Forelimb muscle (tissue), 1 donor: ENCODE measurements around the gene RD3L. TPM values are rescaled to one million over a fixed set of nuclear protein-coding genes. Genes with fewer than 3 reads are reported as not detected.
"Not testable (repeated sequence)": the region's sequence is repeated elsewhere in the genome, so short reads cannot be mapped to it uniquely, and the experiment has no call there.

ENCODE experiments used
- DNase-seq: peaks from one replicate; pipeline ENCODE4 v3.0.0-alpha.2; 2013; ENCODE audit warnings: low read depth
- polyA plus RNA-seq: library from polyadenylated mRNA; unstranded; fragments of 120-200 nt; gene quantifications from one replicate; pipeline ENCODE4 v1.2.1, GENCODE V29; 2013; ENCODE audit not compliant: insufficient read length

RD3L gene
- polyA plus RNA-seq, result not detected

DNA sequence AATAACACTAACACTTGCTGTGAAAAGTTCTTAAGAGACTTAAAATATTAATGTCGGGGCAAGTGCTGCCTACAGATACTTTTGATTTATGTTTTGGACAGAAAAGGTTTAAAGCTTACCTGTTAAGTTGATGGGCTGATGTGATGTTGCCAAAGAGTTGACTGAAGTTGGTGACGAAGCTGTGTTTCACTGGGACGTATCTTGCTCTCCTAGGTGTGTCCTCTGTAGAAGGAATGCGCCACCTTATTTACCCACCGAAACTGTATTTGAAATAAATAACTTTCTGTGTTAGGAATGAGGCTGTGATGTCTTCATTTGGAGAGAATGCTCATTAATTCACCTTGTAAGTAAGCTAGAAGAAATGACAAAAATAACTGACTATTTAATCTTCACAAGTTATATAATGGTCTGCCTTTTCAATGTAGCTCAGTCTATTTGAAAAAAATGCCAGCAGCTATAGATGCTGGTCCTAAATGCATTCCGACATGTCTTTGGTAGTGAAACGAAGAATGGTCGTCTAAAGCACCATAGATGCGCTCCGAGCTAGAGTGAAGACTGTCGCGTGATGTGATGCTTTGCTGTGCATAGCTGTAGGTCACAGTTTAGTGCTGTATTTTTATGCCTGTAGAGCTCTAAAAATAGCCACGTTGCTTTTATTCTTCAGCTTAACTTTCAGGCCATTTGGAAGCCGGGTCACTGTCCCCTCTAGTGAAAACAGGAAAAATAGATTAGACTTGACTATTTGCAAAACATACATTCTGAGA is at the start of gene RD3L:
Gene RD3L, minus strand, starts transcription at position 557 of the 764 bp plus-strand sequence. CDS start 834 bp downstream, outside the sequence.
- no peak for DNase-seq

DNA sequence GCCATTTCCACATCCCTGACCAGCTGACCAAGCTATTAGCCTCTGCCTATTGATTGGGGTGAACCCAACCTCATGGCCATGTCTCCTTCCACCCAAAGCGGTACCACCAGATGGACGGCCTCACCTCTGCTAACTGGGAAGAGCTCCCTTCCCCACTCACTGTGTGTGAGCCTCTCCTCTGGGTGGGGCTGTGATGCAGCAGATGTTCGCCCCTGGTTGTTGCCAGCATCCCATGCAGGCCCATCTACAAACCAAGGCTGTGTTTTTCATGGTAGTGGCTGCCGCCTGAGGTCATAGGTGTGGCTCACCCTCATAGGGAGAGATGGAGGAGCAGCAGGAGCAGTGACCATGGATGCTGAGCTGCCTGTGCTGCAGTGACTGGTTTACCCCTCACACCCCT is 47.6 kb upstream of the RD3L start:
- DNase-seq, result no peak

DNA sequence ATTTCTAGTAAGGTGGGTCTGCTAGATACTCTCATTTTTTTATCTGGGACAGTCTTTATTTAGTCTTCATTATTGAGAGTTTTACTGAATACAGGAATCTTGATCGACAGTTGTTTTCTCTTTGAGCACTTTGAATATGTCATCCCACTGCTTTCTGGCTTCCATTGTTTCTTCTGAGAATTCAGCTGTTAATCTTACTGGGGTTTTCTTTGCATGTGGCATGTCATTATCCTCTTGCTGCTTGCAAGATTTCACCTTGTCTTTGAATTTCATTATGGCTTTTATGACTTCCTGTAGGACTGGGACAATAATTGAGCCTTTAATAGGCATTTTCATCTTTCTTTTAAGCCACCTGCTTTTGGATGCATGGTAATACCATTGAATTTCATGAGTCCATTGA is 46.7 kb upstream of the RD3L start:
- DNase-seq, result no peak

DNA sequence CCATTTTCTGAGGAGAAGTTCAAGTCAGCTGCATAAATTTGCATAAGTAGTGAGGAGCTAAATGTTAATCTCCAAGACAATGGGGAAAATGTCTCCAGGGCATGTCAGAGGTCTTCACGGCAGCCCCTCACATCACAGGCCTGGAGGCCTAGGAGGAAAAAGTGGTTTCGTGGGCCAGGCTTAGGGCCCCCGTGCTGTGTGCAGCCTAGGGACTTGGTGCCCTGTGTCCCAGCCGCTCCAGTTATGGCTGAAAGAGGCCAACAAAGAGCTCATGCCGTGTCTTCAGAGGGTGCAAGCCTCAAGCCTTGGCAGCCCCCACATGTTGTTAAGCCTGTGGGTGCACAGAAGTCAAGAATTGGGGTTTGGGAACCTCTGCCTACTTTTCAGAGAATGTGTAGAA is 41.9 kb upstream of the RD3L start:
- DNase-seq, result no peak

DNA sequence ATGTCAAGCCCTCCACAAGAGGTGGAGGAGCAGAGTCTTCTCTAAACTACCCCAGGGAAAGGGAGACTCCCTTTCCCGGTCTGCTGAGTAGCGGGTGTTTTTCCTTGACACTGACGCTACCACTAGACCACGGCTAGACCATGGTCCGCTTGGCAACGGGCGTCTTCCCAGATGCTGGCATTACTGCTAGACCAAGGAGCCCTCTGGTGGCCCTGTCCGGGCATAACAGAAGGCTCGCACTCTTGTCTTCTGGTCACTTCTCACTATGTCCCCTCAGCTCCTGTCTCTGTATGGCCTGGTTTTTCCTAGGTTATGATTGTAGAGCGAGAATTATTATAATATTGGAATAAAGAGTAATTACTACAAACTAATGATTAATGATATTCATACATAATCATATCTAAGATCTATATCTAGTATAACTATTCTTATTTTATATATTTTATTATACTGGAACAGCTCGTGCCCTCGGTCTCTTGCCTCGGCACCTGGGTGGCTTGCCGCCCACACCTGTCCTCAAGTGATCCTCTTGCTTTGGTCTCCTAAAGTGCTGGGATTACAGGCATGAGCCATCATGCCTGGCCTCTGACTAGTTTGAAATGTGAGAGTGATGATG is 38.4 kb upstream of the RD3L start:
- DNase-seq, result not testable (repeated sequence)

DNA sequence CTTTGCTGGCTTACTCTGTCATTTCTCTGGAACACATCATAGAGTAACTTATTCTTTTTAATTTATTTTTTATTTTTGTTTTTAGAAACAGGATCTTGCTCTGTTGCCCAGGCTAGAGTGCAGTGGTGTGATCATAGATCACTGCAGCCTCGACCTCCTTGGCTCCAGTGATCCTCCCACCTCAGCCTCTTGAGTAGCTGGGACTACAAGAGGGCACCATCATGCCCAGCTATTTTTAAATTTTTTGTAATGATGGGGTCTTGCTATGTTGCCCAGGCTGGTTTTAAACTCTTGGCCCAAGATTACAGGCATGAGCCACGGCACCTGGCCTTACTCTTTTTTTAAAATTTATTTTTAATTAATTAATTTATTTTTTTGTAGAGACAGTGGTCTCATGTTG is 32.2 kb upstream of the RD3L start:
- no peak for DNase-seq

DNA sequence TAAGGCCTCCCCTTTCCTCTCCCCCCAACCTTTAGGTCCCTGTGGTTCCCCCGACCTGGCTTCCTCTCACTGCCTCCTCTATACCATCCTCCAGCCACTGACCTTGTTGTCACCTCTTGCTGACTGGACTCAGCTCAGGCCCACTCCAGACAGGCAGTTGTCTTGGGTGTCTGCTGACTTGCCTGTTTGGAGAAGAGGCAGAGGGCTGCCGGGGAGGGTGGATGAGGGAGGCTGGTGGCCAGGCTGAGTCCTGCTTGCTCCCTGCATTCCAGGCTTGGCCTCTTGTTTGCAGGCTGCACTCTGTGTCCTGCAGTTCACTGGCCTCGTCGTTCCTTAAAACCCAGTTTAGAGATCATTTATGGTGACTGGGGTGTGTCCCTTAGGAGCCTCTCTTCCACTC is 31.0 kb upstream of the RD3L start:
- no peak for DNase-seq

DNA sequence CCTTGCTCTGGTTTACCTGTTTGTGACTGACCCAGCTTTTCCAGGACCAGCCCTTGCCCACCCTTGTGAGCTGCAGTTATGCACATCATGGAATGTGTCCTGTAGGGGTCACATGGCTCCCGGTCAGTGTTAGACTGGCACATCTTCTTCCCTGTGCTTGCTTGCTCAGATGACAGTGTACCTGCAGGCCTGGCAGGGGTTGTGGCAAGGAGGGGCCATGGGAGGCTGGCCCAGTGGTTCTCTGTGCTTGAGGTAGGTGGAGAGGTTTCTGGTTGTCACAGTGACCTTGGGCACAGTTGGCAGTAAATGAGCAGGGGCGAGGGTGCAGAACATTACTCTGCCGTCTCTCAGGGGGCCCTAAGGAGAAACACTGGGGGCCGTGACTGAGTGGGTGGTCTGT is 27.6 kb upstream of the RD3L start:
- no peak for DNase-seq

DNA sequence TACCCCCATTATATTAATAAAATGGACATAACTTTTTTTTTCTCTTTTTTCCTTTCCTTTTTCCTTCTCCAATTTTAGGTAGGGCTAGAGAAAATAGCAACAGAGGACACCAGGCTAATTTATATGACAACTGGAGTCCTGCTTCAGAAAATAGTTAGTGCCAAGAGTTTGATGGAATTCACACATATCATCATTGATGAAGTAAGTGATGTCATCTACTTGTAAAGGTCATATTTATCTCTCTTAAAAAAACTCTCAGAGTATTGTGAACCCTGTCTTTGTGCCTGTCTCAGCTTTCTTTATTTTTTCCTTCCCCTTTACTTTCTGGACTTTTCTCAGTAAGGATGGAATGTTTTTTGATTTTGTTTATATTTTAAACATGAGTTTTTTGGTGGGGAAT is 24.3 kb upstream of the RD3L start:
- DNase-seq, result no peak

DNA sequence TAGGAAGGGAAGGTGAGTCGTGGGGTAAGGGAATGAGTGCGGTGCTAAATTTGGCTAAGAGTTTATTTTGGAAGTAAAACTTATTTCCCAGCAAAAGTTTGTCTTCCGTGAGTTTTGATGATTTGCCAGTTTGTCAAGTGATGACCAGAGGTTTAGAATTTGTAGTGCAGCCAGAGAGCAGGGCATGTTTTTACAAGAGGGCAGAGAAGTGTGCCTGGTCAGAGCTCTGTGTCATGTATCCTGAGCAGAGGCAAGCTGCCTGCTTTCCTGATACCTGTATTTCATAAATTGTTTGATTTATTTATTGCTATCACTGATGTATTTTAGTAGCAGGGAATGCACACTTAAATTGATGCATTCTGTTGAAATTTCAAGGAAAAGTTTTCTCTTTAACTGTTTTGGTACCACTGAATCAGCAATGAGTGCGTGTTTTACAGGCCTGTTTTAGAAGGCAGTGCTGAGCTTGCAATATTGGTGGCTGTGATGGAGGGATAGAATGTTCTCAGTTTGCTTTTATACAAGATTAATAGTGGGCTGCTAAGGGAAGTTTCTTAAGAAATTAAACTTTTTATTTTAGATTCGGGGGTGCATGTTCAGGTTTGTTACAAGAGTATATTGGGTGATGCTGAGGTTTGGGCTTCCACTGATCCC is 19.7 kb upstream of the RD3L start:
- DNase-seq, result no peak

DNA sequence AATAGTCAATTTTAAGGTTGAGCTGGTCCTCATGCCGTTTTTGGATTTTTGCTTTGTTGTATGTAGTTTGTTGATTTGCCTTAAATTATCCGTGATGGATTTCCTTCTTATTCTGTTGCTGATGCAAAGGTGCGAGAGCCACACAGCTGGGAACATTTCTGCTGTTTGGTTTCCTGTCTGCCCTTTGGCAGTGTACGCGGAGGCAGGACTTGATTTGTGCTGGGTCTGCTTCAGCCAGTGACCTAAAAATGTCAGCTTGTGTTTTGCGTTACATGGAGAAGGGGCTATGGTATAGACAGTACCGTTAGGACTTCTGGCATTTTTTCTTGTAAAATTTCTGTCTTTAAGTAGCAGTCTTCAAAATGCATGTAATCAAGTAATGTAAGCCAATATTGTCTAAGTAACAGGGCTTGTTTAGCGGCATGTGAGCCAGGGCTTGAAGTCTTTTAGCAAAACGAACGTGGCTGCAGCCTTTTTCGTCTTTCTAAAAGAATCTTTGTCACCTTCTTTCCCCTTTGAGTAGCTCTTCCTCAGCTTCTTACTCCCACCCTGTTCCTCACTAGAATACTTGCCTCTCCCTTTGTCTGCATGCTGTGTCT is 18.2 kb upstream of the RD3L start:
- no peak for DNase-seq

DNA sequence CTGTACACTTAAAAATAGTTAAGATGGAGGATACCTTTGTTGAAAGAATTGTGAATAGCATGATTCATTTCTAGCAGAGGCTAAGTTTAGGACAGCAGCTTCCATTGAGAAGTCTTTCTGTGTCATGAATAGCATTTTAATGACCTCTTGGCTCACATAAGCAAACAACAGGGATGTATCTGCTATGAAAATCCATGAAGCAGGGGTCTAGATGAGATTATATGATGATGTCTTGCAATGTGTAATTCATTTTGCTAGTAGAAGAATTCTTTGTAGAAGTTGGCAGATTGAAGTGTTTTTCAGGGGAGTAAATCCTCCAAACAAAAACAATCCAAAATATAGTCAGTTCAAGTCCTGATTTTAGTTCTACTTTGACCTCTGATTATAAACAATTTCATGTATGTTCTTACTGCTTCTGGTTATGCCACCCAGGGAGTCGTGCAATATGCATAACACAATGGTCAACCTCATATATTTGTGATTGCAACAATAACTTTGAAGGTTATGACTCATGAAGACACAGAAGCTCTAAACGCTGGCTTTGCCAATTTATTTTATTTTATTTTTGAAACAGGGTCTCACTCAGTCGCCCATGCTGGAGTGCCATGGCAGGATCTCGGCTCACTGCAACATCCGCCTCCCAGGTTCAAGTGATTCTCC is 6.9 kb upstream of the RD3L start:
- no peak for DNase-seq

DNA sequence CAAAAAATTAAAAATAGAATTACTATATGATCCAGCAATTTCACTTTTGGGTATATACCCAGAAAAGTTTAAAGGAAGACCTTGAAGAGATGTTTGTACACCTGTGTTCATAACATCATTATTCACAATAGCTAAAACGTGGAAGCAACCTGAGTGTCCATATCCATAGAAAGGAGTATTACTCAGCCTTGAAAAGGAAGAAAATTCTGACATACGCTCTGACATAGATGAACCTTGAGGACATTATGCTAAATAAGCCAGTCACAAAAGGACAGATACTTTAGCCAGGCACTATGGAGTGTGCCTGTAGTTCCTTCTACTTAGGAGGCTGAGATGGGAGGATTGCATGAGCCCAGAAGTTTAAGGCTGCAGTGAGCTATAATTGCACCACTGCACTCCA is 6.1 kb upstream of the RD3L start:
- DNase-seq, result no peak

DNA sequence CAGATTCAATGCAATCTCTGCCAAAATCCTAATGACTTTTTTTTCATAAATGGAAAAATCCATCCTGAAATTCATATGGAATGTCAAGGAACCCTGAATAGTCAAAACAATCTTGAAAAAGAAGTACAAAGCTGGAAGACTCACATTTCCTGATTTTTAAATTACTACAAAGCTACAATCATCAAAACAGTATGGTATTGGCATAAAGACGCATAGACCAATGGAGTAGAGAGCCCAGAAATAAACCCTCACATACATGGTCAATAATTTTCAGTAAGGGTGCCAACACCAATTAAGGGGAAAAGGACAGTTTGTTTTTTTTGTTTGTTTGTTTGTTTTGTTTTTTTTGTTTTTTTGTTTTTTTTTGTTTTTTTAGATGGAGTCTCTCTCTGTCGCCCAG is 4.6 kb upstream of the RD3L start:
- no peak for DNase-seq

DNA sequence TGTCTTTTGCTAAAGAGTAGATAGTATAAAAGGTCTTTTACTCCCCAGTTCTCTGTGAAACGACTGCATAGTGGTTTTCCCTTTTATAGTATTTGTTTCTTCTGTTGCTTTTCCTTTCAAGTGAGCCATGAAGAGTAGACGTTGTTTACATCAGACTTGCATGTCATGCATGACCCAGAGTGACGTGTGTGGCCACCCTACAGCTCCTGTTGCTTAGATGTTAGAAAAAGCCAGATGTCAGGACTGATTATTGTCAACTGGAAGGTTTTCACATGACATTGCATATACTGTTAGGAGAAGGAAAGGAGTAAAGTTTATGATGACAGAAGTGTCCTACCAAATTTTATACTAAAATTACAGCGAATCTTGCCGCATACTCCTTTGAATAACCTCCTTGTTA is 1.3 kb upstream of the RD3L start:
- DNase-seq, result no peak

DNA sequence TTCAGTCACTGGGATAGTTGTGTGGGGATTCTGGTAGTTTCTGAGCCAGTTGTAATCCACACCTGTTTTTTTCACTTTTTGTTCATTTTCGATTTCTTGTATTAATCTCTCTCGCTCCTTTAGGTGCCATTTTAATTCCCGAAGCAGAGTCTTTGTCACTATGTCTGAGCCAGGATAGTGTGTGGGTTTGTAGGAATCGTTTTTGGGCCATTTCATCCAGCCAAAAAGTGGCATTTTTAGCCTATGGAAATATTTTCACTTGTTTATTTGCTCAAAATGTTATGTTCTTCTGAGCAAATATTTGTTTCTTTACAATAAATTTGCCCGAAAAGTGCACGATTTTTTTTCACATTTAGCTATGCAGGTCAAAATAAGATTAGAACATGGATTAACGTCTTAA is 867 bp downstream of the RD3L start:
- DNase-seq, result no peak

DNA sequence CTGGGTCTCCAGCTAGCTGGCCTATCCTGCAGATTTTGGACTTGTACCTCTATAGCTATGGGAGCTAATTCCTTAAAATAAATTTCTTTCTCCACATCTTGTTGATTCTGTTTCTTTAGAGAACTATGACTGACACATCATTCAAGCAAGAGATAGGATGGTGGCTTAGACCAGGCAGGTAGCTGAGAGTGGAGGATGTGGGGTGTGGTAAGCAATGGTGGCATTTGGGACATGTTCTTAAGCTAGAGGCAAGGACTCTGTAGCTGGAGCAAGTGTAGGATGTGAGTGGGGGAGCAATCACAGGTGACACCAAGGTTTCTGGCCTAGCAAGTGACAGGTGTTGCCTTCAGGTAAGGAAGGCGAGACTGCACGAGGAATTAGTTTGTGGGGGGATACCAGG is 7.2 kb downstream of the RD3L start:
- no peak for DNase-seq

DNA sequence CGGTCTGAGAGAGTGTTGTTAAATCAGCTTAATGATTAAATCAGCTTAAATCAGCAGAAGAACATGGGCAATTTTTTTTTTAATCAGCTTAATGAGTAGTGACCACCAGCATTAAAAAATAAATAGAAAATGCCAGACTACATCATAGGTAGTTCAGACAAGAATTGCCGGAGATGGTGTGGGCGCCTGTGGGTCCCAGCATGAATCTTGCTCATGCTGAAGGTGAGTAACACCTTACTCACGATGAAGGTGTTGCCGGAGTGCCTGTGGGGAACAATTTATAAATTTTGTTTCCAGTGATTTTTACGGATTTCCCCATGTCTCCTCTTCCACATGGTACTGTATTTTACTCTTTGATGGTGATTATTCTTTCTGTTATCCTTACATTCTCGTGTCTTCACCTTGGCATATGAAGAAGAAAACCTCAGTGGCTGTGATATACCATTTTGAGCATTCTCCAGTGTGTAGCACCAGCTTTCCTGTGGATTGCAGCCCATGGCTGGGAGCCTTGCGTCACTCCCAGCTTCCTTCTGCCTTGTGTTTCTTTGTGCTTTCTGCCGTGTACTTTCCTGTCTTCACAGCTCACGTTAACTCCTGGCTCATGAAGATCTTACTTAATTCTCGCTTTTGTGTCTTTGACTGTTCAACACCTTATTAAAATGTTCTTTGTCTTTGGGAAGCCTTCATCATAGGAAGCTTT is 9.4 kb downstream of the RD3L start:
- no peak for DNase-seq

DNA sequence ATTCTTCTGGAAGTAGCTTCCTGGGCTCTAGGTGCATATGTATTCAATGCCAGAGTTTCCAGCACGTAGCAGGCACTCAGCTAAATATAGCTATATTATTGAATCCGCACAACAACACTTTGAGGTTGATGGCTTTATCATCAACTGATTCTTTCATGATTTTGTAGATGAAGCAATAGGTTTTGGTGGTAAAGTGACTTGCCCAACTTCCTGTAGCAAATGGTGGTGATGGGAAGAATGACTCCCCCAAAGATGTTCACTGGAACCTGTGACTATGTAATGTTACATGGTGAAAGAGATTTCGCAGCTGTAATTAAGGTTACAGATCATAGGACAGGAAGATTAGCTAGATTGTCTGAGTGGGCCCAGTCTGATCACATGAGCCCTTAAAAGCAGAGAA is 10.9 kb downstream of the RD3L start:
- DNase-seq, result no peak

DNA sequence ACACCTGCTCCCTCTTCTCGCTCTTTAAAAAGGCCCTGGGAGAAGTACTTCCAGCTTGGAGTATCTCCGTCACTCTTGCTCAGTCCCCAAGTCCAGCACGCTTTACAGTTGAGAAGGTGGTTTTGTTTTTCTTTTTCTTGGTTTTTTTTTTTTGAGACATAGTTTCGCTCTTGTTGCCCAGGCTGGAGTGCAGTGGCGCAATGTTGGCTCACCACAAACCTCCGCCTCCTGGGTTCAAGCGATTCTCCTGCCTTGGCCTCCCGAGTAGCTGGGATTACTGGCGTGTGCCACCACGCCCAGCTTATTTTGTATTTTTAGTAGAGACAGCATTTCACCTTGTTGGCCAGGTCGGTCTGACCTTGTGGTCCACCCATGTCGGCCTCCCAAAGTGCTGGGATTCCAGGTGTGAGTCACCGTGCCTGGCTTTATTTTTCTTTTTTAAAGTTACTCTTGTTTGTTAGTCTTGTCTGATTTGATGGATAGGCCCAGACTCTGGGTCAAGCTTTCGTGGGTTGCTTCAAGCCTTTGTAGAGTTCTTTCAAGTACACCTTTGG is 12.2 kb downstream of the RD3L start:
- no peak for DNase-seq
